Lower leg skin (tissue), 3 donors: ENCODE measurements around the gene MAL.

Experiments used
- POLR2A ChIP-seq, 2 donors: fragments of 450-650 bp; IDR thresholded peaks; one replicate each; pipeline ENCODE4 v1.6.1; 2016 to 2017; ENCODE audit warnings: antibody characterized with exemption in 2 of 2, mild to moderate bottlenecking in 1 of 2, moderate library complexity in 1 of 2
- TF ChIP-seq, protein P1 (sequence below), 3 donors: fragments of 450-650 bp; IDR thresholded peaks; one replicate each; pipeline ENCODE4 v1.5.1; 2016; ENCODE audit warnings: antibody characterized with exemption in 3 of 3, mild to moderate bottlenecking in 3 of 3, moderate library complexity in 2 of 3

DNA sequence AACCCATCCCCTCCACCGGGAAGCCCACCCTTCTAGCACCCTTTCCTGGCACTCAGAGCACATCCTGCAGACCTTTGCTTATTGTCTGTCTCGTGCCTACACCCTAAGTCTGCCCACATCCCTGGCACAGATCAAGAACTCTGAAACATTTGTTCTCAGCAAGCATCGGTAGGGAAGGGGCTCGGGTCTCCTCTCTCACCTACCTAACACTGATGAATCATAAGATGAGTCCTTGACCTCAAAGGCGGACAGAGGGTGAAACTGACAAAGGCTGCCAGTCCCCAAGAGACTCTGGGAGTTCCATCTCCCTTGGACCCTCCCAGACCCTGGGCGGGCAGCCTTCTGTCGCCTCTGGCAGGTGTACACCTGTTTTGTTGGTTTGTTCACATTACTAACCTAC is 9.3 kb downstream of the MAL start:
- TF ChIP-seq, protein P1, sequence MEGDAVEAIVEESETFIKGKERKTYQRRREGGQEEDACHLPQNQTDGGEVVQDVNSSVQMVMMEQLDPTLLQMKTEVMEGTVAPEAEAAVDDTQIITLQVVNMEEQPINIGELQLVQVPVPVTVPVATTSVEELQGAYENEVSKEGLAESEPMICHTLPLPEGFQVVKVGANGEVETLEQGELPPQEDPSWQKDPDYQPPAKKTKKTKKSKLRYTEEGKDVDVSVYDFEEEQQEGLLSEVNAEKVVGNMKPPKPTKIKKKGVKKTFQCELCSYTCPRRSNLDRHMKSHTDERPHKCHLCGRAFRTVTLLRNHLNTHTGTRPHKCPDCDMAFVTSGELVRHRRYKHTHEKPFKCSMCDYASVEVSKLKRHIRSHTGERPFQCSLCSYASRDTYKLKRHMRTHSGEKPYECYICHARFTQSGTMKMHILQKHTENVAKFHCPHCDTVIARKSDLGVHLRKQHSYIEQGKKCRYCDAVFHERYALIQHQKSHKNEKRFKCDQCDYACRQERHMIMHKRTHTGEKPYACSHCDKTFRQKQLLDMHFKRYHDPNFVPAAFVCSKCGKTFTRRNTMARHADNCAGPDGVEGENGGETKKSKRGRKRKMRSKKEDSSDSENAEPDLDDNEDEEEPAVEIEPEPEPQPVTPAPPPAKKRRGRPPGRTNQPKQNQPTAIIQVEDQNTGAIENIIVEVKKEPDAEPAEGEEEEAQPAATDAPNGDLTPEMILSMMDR (IDR thresholded peaks at IDR 0.05) = no peak
- TF ChIP-seq POLR2A (IDR thresholded peaks at IDR 0.05) = no peak
